GM12865 (cell line): ENCODE measurements around the gene ZNF608.
A peak's percentile ranks its signal among the peaks of the same experiment; 100 is the strongest.

Experiments used
- DNase-seq: peaks from one replicate; pipeline ENCODE4 v3.0.0; 2010; ENCODE audit warnings: low read depth
- H3K4me3 ChIP-seq: 2 replicates; pipeline ENCODE4 v1.5.1; 2011; ENCODE audit warnings: mild to moderate bottlenecking, low read depth, low read length, control low read depth
- TF ChIP-seq, protein P1 (sequence below): IDR thresholded peaks from 2 replicates; pipeline ENCODE4 v1.5.1; 2011; ENCODE audit warnings: low read length, control low read depth, low read depth, inconsistent platforms; ENCODE audit not compliant: insufficient read depth; ENCODE audit errors: missing control alignments

ZNF608 gene

DNA sequence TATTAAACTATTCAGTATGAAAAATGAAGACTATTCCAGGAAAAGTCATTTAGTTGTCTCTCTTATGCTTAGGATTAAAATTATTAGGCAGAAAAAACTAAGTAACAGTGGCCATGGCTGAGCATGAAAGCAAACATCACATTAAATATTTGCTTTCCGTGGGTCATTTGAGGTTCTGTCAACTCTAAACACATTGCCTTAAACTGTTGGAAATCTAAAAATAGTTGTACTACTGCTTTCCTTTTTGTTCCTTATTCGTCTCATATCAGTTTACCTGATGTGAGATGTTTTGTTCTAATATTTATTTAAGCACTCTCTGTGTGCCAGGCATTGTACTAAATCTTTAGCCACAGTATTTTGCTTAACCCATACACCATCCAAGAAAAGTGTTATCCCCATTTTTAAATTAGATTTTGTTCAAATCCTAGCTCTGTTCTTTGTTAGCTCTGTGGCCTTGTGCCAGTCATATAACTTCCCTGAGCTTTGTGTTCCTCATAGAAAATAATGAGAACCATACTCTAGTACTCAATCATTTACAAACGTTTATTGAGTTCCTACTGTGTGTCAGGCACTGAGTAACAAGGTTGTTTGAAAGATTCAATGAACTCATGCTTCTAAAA is 18.7 kb upstream of the ZNF608 start:
- DNase-seq, result no peak
- no peak overlapping the region for H3K4me3 ChIP-seq
- TF ChIP-seq, protein P1, sequence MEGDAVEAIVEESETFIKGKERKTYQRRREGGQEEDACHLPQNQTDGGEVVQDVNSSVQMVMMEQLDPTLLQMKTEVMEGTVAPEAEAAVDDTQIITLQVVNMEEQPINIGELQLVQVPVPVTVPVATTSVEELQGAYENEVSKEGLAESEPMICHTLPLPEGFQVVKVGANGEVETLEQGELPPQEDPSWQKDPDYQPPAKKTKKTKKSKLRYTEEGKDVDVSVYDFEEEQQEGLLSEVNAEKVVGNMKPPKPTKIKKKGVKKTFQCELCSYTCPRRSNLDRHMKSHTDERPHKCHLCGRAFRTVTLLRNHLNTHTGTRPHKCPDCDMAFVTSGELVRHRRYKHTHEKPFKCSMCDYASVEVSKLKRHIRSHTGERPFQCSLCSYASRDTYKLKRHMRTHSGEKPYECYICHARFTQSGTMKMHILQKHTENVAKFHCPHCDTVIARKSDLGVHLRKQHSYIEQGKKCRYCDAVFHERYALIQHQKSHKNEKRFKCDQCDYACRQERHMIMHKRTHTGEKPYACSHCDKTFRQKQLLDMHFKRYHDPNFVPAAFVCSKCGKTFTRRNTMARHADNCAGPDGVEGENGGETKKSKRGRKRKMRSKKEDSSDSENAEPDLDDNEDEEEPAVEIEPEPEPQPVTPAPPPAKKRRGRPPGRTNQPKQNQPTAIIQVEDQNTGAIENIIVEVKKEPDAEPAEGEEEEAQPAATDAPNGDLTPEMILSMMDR, result no peak

DNA sequence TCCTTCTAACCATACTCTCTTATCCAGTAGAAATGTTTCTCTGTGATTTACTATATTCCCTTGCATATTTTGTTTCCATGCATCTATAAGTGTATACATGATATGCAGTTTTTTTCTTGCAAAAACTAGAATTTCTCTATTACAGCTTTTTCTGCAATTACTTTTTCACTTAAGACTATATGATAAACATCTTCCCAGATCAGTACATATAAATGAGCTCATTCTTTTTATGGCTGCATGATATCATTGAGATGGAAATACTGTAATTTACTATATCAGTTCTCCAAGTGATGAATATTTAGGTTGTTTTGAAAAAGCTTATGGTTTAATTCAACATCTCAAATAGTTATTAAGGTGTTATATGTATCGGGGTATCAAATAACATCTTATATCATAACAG is 18.1 kb upstream of the ZNF608 start:
- DNase-seq, result no peak
- no peak overlapping the region for H3K4me3 ChIP-seq
- TF ChIP-seq, protein P1, result no peak

GRCh38 chr5:124761010-124761409 is 14.6 kb upstream of the ZNF608 start:
- no peak for DNase-seq
- TF ChIP-seq, protein P1, result no peak
- H3K4me3 ChIP-seq, result no peak overlapping the region

GRCh38 chr5:124760608-124761007 is 14.2 kb upstream of the ZNF608 start:
- DNase-seq, result no peak
- TF ChIP-seq, protein P1, result no peak
- no peak overlapping the region for H3K4me3 ChIP-seq

GRCh38 chr5:124755565-124755964 is 9.1 kb upstream of the ZNF608 start:
- no peak overlapping the region for H3K4me3 ChIP-seq
- TF ChIP-seq, protein P1, result no peak
- no peak for DNase-seq

DNA sequence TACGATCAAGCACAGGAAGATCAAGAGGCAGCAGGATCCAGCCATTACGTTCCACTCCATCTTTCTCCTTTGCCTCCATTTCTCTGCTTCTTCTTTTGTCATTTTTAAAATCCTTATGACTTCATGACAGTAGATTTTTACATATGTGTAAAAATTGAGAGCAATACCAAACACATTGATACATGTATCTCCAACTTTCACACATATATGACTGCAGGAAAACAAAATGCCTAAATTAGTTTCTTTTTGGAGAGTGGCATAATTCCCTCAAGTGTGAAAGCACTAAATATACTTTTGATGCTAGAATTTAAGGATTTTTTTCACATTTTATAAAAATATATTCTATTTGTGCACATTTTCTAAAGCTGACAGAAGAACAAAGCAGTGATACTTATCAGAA is 8.6 kb upstream of the ZNF608 start:
- TF ChIP-seq, protein P1, result no peak
- DNase-seq, result no peak
- H3K4me3 ChIP-seq, result peak overlapping the region; percentile 25

DNA sequence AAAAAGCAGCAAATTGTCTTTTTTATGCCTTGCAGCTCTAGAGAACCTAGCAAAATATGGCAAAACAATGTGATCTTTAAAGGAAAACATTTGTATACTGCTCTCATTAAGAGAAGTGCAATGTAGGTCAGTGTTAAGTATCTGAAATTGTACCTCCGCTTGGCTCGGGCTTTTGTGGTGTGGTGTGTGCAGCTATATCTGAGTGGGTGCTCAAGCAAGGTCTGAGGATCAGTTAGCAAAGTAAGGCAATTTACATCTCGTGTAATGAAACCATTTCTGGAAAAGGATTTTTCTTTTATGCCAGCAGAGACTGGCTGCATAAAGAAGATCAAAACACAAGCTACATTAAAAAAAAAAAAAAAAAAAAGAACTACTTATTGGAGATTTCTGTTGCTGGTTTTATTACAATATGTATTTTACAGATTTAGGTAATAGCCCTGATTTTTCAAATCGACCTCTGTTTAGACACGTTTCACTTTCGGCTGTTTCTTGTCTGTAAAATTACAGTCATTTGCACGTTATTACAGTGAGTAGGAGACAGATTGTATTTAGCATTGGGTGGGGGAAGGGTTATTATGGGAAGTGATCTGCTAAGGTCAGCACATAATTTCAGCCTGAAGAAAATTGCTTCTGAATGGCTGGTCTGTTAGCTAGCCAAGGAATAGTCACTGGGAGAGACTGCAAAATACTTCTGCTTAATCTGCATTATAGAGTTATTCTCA is 7.9 kb upstream of the ZNF608 start:
- TF ChIP-seq, protein P1, result no peak
- DNase-seq, result peak; percentile 45
- peak overlapping the region; percentile 25 for H3K4me3 ChIP-seq
